ENCODE results near the gene DDIT4. TPM values are rescaled to one million over a fixed set of nuclear protein-coding genes. Genes with fewer than 3 reads are reported as not detected.

The DDIT4 gene, protein sequence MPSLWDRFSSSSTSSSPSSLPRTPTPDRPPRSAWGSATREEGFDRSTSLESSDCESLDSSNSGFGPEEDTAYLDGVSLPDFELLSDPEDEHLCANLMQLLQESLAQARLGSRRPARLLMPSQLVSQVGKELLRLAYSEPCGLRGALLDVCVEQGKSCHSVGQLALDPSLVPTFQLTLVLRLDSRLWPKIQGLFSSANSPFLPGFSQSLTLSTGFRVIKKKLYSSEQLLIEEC
- total RNA-seq (2021; fragmentation: NEBNext Ultra II Directional; extraction: Animal tissue kit (Norgen Biotek cat#: 25700)) (42.1 and 47.4 TPM in 2 replicates), polyA plus RNA-seq (2011; rRNA removed) (108 and 187 TPM in 2 replicates), polyA minus RNA-seq (2011; rRNA and poly(A)+ RNA removed) (63.3 and 82.3 TPM in 2 replicates)
- 146 TPM for polyA plus RNA-seq (2011; cell fraction: cytosol; rRNA removed)
- polyA plus RNA-seq (2011; cell fraction: nucleus; rRNA removed) = 143 TPM
- polyA plus RNA-seq (2012, experiment 1 of 2) = 55.0 to 142 TPM (median 113 TPM) in 4 replicates
- 62.5 TPM for polyA plus RNA-seq (2012, experiment 2 of 2)
- 18.5 TPM for polyA plus RNA-seq (2013, experiment 1 of 2)
- polyA plus RNA-seq (2013, experiment 2 of 2) = 19.9 TPM
- polyA minus RNA-seq (2011; cell fraction: cytosol; rRNA and poly(A)+ RNA removed) = 113 TPM
- polyA minus RNA-seq (2011; cell fraction: nucleus; rRNA and poly(A)+ RNA removed) = 186 TPM
- long read RNA-seq, experiment 1, transcript DDIT4-201 (3 exons, 1,748 nt) = major isoform, 8 of 25 reads
- long read RNA-seq, experiment 1, partial matches to known transcripts = 13 of 25 reads
- long read RNA-seq, experiment 1, other reads (novel, unspliced or antisense) = 1 of 25 reads
- long read RNA-seq, experiment 2, transcript DDIT4-201 (3 exons, 1,748 nt) = major isoform, 12 of 12 reads
- long read RNA-seq, experiment 2, partial matches to known transcripts = 0 of 12 reads
- long read RNA-seq, experiment 2, other reads (novel, unspliced or antisense) = 0 of 12 reads

DNA sequence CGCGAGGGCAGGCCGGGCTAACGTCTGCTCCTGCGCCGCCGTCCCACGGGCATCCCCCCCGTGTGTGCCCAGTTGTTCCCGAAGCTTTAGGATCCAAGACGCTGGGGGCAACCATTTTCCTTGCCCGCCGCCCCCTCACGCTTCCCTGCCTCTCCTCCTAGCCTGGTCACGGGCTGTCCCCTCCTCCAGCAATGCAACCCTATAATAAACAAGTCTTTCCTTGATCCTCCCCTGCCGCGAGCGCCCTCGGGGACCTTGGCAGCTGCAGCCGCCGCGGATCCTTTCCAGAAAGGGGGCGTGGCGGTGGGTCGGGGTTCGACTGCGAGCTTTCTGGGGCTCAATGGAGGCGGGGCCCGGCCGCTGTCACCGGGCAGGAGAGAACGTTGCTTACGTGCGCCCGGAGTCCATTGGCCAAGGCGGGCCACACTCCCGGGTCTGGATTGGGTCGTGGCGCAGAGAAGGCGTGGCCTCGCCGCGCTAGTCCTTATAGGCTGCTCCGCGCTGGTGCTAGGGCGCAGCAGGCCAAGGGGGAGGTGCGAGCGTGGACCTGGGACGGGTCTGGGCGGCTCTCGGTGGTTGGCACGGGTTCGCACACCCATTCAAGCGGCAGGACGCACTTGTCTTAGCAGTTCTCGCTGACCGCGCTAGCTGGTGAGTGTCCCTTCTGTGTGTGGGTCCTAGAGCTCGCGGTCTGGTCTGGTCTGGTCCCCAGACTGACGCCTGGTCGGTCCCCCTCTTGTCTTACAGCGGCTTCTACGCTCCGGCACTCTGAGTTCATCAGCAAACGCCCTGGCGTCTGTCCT, at the start of gene DDIT4:
Gene DDIT4, plus strand, starts transcription at position 515 of the 803 bp plus-strand sequence. CDS start 293 bp downstream, outside the sequence.
- WGBS, 2 experiments (ENCODE audit: extremely low coverage in 1 of 2, insufficient coverage in 1 of 2, insufficient read length in 1 of 2, insufficient replicate concordance in 2 of 2, low coverage in 1 of 2, low lambda C conversion rate in 2 of 2, missing lambda C conversion rate in 1 of 2) = 2% methylated on average over 42 of the region's 67 CpGs; no CpG with 5 or more reads in 1 of the 2 experiments
- H3K9me3 ChIP-seq (ENCODE audit: insufficient read depth in 2 of 2, low read depth in 1 of 2, low read length in 1 of 2) = no peaks in the 10 kb centered on the region
- peak within 1 kb of the TSS; percentile 96 to 98 for H3K4me2 ChIP-seq (ENCODE audit: insufficient read depth in 1 of 2, low read depth in 2 of 2, low read length in 2 of 2)
- TF ChIP-seq CREB1 (IDR thresholded peaks at IDR 0.05) (peak; percentile 75), SP2 (IDR thresholded peaks at IDR 0.05; ENCODE audit: low read length) (no peak), FOSL1 (IDR thresholded peaks at IDR 0.05; ENCODE audit: insufficient read depth, low read depth, low read length) (no peak), TEAD4 (IDR thresholded peaks at IDR 0.05; ENCODE audit: low read depth, low read length) (no peak)

More for the DNA sequence above, at the start of gene DDIT4:
- peak within 1 kb of the TSS; percentile 88 to 94 (median 93) for H3K4me3 ChIP-seq (ENCODE audit: extremely low read depth in 1 of 4, insufficient read depth in 2 of 4, low read depth in 3 of 4, low read length in 4 of 4)
- peak within 1 kb of the TSS; percentile 91 for H3K56ac ChIP-seq (replicated peaks; ENCODE audit: insufficient read length, low read depth, low read length)
- H4K8ac ChIP-seq (ENCODE audit: extremely low read depth, insufficient read depth, low read length) = peak within 1 kb of the TSS; percentile 94
- H2BK20ac ChIP-seq (ENCODE audit: low read length) = peak within 1 kb of the TSS; percentile 100; the same call in 1 of the 2 replicates
- H3K4ac ChIP-seq (replicated peaks; ENCODE audit: insufficient read length, low read depth, low read length) = peak within 1 kb of the TSS; percentile 92
- H3K27ac ChIP-seq (ENCODE audit: low read depth, low read length) = peak within 1 kb of the TSS; percentile 85
- peak within 1 kb of the TSS; percentile 90 for H3K14ac ChIP-seq (ENCODE audit: insufficient read length)
- H3K4me1 ChIP-seq (replicated peaks in 1 of 4; ENCODE audit: control insufficient read depth in 3 of 4, insufficient read depth in 4 of 4, low read length in 3 of 4) = peaks cover 0 to 19% (median 15%) of the 10 kb centered on the region in 4 experiments; a peak in 6 of 7 replicates
- no peak within 1 kb of the TSS for H2AFZ ChIP-seq (ENCODE audit: low read length)
- peak within 1 kb of the TSS; percentile 78 to 94 (median 90) for H3K9ac ChIP-seq (replicated peaks in 1 of 4; ENCODE audit: extremely low read depth in 1 of 4, low read depth in 3 of 4, low read length in 3 of 4)
- peaks cover 15 to 23% of the 10 kb centered on the region in 2 experiments for H4K20me1 ChIP-seq (replicated peaks in 1 of 2; ENCODE audit: control insufficient read depth in 1 of 2, insufficient read depth in 2 of 2, low read length in 2 of 2)
- H3K36me3 ChIP-seq (ENCODE audit: control insufficient read depth in 2 of 4, insufficient read depth in 4 of 4, low read length in 3 of 4) = peaks cover 3 to 20% (median 10%) of the 10 kb centered on the region in 4 experiments; a peak in 7 of 8 replicates
- H2BK15ac ChIP-seq (ENCODE audit: low read length) = peak within 1 kb of the TSS; percentile 99; the same call in 1 of the 2 replicates
- H3K23ac ChIP-seq (ENCODE audit: insufficient read length) = no peak within 1 kb of the TSS
- peak within 1 kb of the TSS; percentile 86 for H2BK120ac ChIP-seq (replicated peaks; ENCODE audit: low read depth, low read length)
- H2AK5ac ChIP-seq (ENCODE audit: low read depth, low read length) = peak within 1 kb of the TSS; percentile 47; the same call in 1 of the 2 replicates
- DNase-seq (ENCODE audit: low read depth in 1 of 2, low spot score in 2 of 2) (peak; percentile 98), FAIRE-seq (no peak)
- H2BK5ac ChIP-seq (ENCODE audit: low read depth, low read length) = peak within 1 kb of the TSS; percentile 99
- peak within 1 kb of the TSS; percentile 99 for H4K5ac ChIP-seq (ENCODE audit: insufficient read length, low read depth, low read length)
- H2BK12ac ChIP-seq (ENCODE audit: low read depth, low read length) = peak within 1 kb of the TSS; percentile 93
- H3K23me2 ChIP-seq (ENCODE audit: low read depth, low read length) = peaks cover 20% of the 10 kb centered on the region
- H4K91ac ChIP-seq (replicated peaks; ENCODE audit: insufficient read length, low read length) = peak within 1 kb of the TSS; percentile 99
- CTCF ChIA-PET (ENCODE audit: partially characterized antibody) = interaction anchor here (0.6 to 6.0 kb wide), 21 partner anchors 8 to 1766 kb away, joined by 3 to 91 read pairs (median 13); no protein-coding TSS in a partner anchor
- POLR2A ChIA-PET (ENCODE audit: partially characterized antibody) = interaction anchor here (0.6 to 16.4 kb wide), 48 partner anchors 14 to 354 kb away, joined by 3 to 895 read pairs (median 5); partner anchors contain the start of genes ANAPC16, ASCC1, DNAJB12 and SPOCK2
- H3K79me1 ChIP-seq (ENCODE audit: low read depth, low read length) = no peaks in the 10 kb centered on the region
- H3K18ac ChIP-seq (ENCODE audit: extremely low read depth, low read length) = peak within 1 kb of the TSS; percentile 98
- H3K27me3 ChIP-seq (replicated peaks in 1 of 4; ENCODE audit: control insufficient read depth in 3 of 4, extremely low read depth in 1 of 4, insufficient read depth in 3 of 4, low read length in 3 of 4) = no peaks in the 10 kb centered on the region
- H3K79me2 ChIP-seq (ENCODE audit: control insufficient read depth in 1 of 2, insufficient read depth in 2 of 2, low read length in 2 of 2) = peaks cover 0 to 19% of the 10 kb centered on the region in 2 experiments; a peak in 3 of 4 replicates

All from H1 (cell line).